SK-N-DZ (cell line): Measurements from ENCODE around the gene HS1BP3.
A peak's percentile ranks its signal among the peaks of the same experiment; 100 is the strongest.

Experiments
- DNase-seq: peaks from one replicate; pipeline ENCODE4 v3.0.0-alpha.2; 2015; ENCODE audit warnings: low spot score

HS1BP3 gene

DNA sequence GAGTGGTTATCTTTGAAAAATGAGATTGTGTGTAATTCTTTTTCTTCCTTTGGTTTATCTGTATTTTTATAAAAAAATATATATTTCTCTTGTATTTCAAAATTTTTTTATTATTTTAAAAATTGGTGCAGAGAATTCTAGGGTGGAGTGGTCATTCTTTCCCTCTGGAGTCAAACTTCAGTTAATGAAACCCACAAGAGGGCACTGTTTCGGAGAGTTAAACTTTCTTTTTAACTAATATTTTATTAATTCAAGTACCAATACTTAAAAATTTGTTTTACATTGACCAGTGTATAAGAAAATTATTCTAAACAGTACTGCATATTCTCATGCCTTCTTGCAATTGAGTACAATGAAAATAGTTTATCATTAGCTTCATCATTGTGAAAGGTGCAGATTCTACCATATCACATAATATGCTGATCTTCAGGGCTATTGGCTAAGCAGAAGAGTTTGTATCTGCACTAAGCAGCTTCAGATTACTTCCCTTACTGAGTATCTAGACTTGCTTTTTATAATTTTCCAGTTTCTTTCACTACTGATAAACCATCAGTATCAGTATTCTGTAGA lies 50.1 kb downstream of the HS1BP3 start:
- no peak for DNase-seq

GRCh38 chr2:20599861-20600461 lies 50.9 kb downstream of the HS1BP3 start:
- DNase-seq = peak; percentile 63

- DNase-seq = no peak
Measured at GRCh38 chr2:20599001-20599600, 51.8 kb downstream of the HS1BP3 start.

DNA sequence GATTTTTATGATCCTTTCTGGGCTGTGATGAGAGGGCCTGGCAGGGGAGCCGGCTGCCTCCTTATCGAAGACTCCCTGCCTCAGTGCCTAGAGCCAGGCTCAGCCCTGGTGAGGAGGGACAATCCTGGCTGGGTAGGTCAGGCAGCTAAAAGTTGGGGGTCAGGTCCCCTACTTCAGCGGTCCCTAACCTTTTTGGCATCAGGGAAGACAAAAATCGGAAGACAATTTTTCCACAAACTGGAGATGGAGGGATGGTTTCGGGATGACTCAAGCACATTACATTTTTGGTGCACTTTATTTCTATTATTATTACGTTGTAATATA lies 53.1 kb downstream of the HS1BP3 start:
- no peak for DNase-seq

DNA sequence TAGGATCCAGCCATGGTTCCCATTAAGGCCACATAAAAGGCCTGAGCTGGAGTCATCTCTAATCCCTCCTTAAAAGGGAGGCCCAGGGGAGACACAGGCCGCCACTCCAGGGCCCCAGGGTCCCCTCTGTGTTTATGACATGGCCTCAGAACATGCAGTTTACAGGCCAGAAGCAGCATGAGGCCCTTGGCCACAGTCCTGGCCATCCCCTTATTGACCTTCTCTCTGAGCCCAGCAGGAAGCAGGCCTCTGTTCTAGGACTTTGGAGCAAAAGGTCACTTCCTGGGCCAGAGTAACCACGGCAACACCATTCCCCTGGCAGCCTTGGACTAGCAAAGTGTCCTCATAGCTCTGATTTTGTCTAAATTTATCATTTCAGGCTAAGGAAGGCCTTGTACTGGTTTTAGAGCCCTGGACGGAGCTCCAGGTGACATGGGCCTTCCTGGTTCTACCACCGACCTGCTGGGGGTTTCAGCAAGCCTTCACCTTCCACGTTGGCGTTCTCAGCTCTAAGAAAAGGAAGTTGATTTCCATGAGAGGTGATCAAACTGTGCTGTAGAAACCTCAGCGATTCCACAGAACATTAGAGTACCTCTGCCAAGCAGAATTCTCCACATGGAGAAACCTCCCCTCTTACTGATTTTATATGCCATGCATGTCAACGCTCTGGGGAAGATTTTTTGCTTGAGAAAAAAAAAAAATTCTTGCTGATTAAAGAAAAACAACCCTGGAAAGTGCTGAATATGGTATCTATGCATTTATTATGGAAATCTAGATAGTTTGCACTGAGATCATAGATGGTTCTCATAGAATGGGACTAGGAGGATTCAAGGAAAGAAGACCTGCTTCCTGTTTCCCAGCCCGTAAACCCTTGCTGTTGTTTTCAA lies 53.7 kb downstream of the HS1BP3 start:
- no peak for DNase-seq

DNA sequence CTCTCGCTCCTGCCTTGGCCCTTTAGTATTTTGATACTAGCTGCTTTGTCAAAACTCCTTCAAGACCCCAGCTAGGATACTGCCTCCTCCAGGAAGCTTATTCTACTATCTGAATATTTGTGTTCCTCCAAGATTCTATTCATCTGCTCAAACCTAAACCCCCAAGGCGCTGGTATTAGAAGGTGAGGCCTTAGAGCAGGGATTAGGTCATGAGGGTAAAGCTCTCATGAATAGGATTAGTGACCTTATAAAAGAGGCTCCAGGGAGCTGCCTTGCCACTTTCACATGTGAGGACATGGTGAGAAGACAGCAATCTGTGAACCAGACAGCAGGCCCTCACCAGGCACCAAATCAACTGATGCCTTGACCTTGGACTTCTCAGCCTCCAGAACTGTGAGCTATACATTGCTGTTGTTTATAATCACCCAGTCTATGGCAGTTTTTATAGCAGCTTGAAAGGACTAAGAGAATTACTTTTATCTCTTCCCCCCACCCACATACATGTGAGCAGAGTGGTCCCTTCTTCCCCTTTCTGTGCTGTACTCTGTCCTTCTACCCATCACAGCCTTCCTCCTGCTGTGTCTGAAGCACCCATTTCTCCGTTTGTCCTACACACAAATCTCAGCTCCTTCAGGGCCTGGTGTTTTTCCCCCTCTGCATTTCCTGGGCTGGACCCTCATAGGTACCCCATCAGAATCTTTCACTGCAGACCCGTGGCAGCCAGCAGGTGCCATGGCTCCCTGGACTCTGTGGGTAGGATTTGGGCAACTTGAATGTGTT lies 54.5 kb downstream of the HS1BP3 start:
- no peak for DNase-seq

DNA sequence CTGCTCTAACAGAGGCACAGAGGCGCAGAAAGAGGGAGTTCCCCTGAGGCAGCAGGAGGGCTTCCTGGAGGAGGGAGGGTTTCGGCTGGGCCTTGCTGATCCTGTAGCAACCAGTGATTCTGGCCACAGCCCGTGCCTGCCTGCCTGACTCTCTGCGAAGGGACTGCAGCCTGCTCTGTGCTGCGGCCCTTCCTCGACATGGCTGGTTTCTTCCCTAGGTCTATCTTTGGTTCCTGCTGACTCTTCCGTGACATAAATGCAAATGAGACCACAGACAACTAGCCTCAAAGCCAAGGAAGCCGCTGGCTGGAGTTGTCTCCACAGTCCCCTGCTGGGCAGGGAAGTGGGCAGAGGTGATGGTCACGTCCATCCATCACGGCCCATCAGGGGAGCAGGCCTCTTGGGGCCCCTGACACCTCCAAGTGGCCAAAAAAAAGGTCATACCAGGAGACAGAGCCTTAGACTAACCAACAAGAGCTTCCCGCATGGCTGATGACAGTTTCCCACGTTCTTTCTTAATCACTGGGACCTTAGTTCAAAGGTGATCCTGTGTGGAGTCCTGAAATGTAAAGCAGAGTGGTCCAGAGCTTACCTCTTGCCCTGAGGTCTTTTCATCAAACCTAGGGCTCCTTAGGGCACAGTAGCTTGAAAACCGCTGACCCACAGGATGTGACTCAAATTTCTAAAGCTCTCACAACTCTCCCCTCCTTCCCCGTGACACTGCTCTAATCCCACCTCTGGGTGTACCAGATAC lies 55.3 kb downstream of the HS1BP3 start:
- no peak for DNase-seq

DNA sequence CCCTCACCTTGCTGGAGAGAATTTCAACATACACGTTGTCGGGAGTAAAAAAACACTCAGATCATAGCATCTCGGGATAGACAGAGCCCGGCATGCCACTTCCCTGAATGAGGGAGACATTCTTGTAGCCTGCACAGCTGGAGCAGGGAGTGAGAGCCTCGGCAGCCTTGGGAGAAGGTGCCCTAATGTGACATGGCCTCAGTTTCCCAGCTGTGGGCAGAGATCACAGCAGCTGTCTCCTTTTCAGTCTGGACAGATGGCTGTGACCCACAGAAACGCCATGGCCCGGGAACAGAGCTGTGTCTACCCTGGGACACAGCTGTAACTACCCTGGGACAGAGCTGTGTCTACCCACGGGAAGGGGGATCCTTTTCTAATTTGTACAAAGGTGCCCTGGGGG lies 55.9 kb downstream of the HS1BP3 start:
- DNase-seq = no peak

- no peak for DNase-seq
Measured at GRCh38 chr2:20594048-20594750, 56.7 kb downstream of the HS1BP3 start.

GRCh38 chr2:20593072-20594034 lies 57.5 kb downstream of the HS1BP3 start:
- DNase-seq = no peak

DNA sequence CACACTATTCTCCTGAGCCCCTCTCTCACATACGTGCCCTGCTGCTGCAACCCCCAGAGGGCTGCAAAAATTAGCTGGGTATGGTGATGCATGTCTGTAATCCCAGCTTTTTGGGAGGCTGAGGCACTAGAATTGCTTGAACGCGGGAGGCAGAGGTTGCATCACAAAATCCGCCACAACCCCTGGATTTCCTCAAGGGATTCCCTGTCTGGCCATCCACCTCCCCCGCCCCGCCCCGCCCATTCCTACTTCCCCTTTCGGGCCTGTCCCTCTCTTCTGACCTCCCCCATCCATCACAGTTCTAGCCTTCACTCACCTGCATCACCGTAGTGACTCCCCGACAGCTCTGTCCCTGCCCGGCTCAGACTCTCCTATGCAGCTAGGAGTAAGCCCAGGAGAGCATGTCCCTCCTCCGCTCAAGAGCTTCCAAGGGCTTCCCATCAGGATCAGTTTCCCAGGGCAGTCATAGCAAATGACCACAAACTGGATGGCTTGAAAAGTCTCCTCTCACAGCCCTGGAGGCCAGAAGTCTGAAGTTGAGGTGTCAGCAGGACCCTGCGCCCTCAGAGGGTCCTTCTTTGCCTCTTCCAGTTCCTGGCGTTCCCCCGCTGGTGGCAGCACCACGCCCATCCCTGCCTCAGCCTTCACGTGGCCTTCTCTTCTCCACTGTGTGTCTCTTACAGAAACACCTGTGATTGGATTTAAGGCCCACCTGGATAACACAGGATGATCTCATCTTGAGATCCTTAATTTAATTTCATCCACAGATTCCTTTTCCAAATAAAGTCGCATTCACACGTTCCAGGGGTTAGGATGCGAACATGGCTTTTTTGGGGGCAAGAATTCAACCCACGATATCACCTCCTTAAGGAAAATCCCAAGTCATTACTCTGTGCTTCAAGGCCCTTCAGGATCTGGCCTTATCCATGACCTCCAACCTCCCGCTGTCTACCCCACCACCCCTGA lies 58.5 kb downstream of the HS1BP3 start:
- DNase-seq = no peak

GRCh38 chr2:20590704-20591515 lies 60.0 kb downstream of the HS1BP3 start:
- no peak for DNase-seq

GRCh38 chr2:20589975-20590703 lies 60.8 kb downstream of the HS1BP3 start:
- no peak for DNase-seq

DNA sequence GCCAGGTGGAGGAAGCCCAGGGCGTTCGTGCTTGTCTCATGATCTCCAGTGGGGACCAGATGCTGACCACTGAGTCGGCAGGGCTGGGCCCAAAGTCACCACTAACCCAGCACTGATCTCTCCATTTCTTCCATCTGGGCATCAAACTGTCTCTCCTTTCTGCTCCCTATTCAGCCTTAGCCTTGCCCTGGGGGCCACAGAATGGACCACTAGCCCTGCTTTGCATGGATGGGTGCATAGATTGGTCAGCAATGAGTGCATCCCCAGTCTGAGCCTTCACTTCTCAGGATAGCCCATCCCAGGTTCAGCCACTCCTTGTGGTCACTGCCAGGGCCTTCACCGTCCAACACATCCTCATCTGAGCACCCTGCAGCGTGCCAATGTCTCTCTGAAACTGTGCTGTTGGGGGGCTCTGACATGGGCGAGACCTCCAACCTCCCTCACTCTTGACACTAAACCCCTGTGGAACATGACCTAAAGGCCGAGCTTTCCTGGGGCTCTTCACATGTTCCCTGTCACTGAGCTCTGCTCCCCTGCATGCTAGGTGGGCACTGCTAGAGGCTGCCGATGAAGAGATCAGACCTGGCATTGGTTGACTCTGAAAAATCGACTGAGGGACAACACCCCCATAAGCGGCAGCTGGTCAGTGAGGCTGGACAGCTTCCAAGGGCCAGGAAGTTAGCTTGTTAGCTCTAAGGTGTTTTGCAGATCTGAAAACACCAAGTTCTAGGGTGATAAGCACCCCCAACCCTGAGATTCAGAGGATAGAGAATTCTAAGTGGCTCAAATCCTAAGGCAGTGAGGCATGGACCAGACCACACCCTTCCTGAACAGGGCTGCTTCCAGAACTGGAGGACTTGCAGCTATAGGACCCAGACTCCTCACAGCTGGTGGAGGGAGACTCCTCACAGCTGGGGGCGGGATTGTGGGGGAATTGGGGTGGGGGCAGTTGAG lies 61.7 kb downstream of the HS1BP3 start:
- no peak for DNase-seq
